ENCODE measurements around the gene TRMT61B. TPM values are rescaled to one million over a fixed set of nuclear protein-coding genes. Genes with fewer than 3 reads are reported as not detected.

The TRMT61B gene
- polyA plus RNA-seq, 3 donors, result 6.7 to 10.2 (median 8.1) TPM

- 0% methylated on average over 6 of the region's 19 CpGs for WGBS (ENCODE audit: insufficient coverage)
- Histone ChIP-seq H3K4me1 (ENCODE audit: control insufficient read depth in 1 of 2, insufficient read depth in 2 of 2, low read length in 2 of 2) (peaks cover 19 to 39% of the 10 kb centered on the region in 2 donors), H3K9me3 (replicated peaks in 1 of 2; ENCODE audit: control insufficient read depth in 1 of 2, insufficient read depth in 1 of 2, low read length in 2 of 2) (no peaks in the 10 kb centered on the region), H3K4me2 (replicated peaks; ENCODE audit: extremely low read depth, low read length, poor library complexity, severe bottlenecking) (peak overlapping the region; percentile 86), H3K27me3 (ENCODE audit: control insufficient read depth in 2 of 2, insufficient read depth in 2 of 2, low read length in 2 of 2) (no peaks in the 10 kb centered on the region), H2AFZ (ENCODE audit: insufficient read depth, low read depth, low read length, poor library complexity, severe bottlenecking) (peak overlapping the region; percentile 87), H3K9ac (ENCODE audit: insufficient read depth, low read length, poor library complexity, severe bottlenecking) (peak overlapping the region; percentile 94), H3K36me3 (replicated peaks in 1 of 2; ENCODE audit: control insufficient read depth in 1 of 2, insufficient read depth in 2 of 2, low read length in 2 of 2) (no peaks in the 10 kb centered on the region), H3K27ac (ENCODE audit: low read depth in 1 of 2, low read length in 2 of 2) (peak overlapping the region; percentile 41 to 92), H3K4me3 (replicated peaks in 1 of 3; ENCODE audit: low read depth in 2 of 3, low read length in 3 of 3) (peak overlapping the region; percentile 88 to 99 (median 91)), H3K79me2 (ENCODE audit: insufficient read depth, low read length) (peaks cover 59% of the 10 kb centered on the region), H4K20me1 (ENCODE audit: insufficient read depth, low read length) (peaks cover 54% of the 10 kb centered on the region)
- Mint-ChIP-seq H3K27ac (peak overlapping the region; percentile 80 to 96 (median 88)), H3K4me3 (peak overlapping the region; percentile 89 to 98), H3K27me3 (ENCODE audit: low read depth in 3 of 3) (peaks cover 0 to 2% (median 0%) of the 10 kb centered on the region in 3 donors), H3K9me3 (peaks cover 0 to 3% (median 0%) of the 10 kb centered on the region in 7 donors), H3K4me1 (peaks cover 37% of the 10 kb centered on the region), H3K36me3 (no peaks in the 10 kb centered on the region)
- peak; percentile 19 to 56 (median 23) for DNase-seq
- TF ChIP-seq CTCF (IDR thresholded peaks at IDR 0.05), result no peak
- intact Hi-C loops (cut with micrococcal nuclease), result loop anchor here in 1 of 2 donors (10.0 kb wide), 1 partner anchor 71 kb away; no protein-coding TSS in a partner anchor
Observed at GRCh38 chr2:28895189-28895893, 25.2 kb upstream of the TRMT61B start.

GRCh38 chr2:28894470-28895188, 24.5 kb upstream of the TRMT61B start, which contains the start of gene WDR43:
Gene WDR43 (plus strand): TSS chr2:28894667. CDS start chr2:28894699, 32 bp downstream.
- peak within 1 kb of the TSS; percentile 84 to 96 (median 90) for H3K27ac Mint-ChIP-seq
- Histone ChIP-seq H4K20me1 (ENCODE audit: insufficient read depth, low read length) (peaks cover 47% of the 10 kb centered on the region), H3K4me1 (ENCODE audit: control insufficient read depth in 1 of 2, insufficient read depth in 2 of 2, low read length in 2 of 2) (peaks cover 19 to 39% of the 10 kb centered on the region in 2 donors), H3K4me2 (replicated peaks; ENCODE audit: extremely low read depth, low read length, poor library complexity, severe bottlenecking) (peak within 1 kb of the TSS; percentile 86), H2AFZ (ENCODE audit: insufficient read depth, low read depth, low read length, poor library complexity, severe bottlenecking) (peak within 1 kb of the TSS; percentile 87), H3K4me3 (replicated peaks in 1 of 3; ENCODE audit: low read depth in 2 of 3, low read length in 3 of 3) (peak within 1 kb of the TSS; percentile 88 to 99 (median 91)), H3K9ac (ENCODE audit: insufficient read depth, low read length, poor library complexity, severe bottlenecking) (peak within 1 kb of the TSS; percentile 94), H3K27me3 (ENCODE audit: control insufficient read depth in 2 of 2, insufficient read depth in 2 of 2, low read length in 2 of 2) (no peaks in the 10 kb centered on the region), H3K36me3 (replicated peaks in 1 of 2; ENCODE audit: control insufficient read depth in 1 of 2, insufficient read depth in 2 of 2, low read length in 2 of 2) (no peaks in the 10 kb centered on the region), H3K79me2 (ENCODE audit: insufficient read depth, low read length) (peaks cover 52% of the 10 kb centered on the region), H3K9me3 (replicated peaks in 1 of 2; ENCODE audit: control insufficient read depth in 1 of 2, insufficient read depth in 1 of 2, low read length in 2 of 2) (no peaks in the 10 kb centered on the region), H3K27ac (ENCODE audit: low read depth in 1 of 2, low read length in 2 of 2) (peak within 1 kb of the TSS; percentile 71 to 92)
- H3K4me3 Mint-ChIP-seq, result peak within 1 kb of the TSS; percentile 89 to 98
- H3K36me3 Mint-ChIP-seq, result no peaks in the 10 kb centered on the region
- peaks cover 37% of the 10 kb centered on the region for H3K4me1 Mint-ChIP-seq
- no peak for TF ChIP-seq CTCF (IDR thresholded peaks at IDR 0.05)
- H3K27me3 Mint-ChIP-seq (ENCODE audit: low read depth in 3 of 3), result peaks cover 0 to 2% (median 0%) of the 10 kb centered on the region in 3 donors
- H3K9me3 Mint-ChIP-seq, result peaks cover 0 to 3% (median 0%) of the 10 kb centered on the region in 7 donors
- intact Hi-C loops (cut with micrococcal nuclease), result loop anchor here in 1 of 2 donors (10.0 kb wide), 1 partner anchor 70 kb away; no protein-coding TSS in a partner anchor
- DNase-seq, result peak; percentile 98 to 99 (median 98)
- under 1% methylated on average over 79 of the region's 79 CpGs for WGBS (ENCODE audit: insufficient coverage)
